HG03565 (cell line): Measurements from ENCODE around the gene DHX29.
"Not testable (repeated sequence)": the region's sequence is repeated elsewhere in the genome, so short reads cannot be mapped to it uniquely, and the experiment has no call there.

Experiments
- ATAC-seq: cut with Tn5 transposase; IDR thresholded peaks from one replicate; pipeline ENCODE4 v1.9.1; 2021; ENCODE audit warnings: mild to moderate bottlenecking, moderate library complexity; ENCODE audit not compliant: unreplicated experiment

DHX29 gene

GRCh38 chr5:55307383-55308253 lies at the start of gene DHX29, which contains the start of gene MTREX:
Gene DHX29, minus strand, starts transcription at chr5:55307694. Its CDS starts 121 bp downstream, at chr5:55307573.
Gene MTREX, plus strand, starts transcription at chr5:55307989. Its CDS starts 25 bp downstream, at chr5:55308014.
- peak; percentile 79 for ATAC-seq

DNA sequence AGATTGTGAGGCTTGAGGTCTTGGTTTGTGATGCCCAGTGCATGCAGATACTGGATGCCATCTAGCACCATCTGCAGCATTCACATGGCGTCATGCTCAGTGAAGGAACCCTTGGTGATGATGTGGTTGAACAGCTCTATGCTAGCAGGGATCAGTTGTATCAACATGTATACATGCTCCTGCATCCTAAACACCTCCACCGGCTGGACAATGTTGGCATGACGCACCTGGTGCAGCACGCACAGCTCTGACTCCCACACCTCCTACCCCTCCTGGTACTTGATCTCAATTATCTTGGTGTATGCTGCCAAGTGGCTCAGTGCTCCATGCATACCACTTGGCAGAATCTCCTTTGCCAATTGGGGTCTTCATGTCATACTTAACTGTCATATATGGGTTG lies 49.4 kb upstream of the DHX29 start:
- no peak for ATAC-seq

- ATAC-seq: no peak
Measured at GRCh38 chr5:55350754-55351153, 43.3 kb upstream of the DHX29 start.

- ATAC-seq: no peak
Measured at GRCh38 chr5:55347786-55348185, 40.3 kb upstream of the DHX29 start.

DNA sequence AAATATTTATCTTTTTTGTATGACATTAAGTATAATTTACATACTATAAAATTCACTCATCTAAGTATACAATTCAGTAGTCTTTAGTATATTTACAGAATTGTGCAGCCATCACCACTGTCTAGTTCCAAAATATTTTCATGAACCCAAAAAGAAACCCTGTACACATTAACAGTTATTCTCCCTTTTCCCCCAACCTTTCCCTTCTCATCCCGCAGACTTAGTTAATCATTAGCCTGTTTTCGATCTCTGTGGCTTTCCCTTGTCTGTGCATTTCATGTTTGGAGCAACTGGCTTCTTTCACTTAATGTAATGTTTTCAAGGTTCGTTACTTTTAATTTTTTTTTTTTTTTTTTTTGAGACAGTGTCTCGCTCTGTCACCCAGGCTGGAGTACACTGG lies 37.8 kb upstream of the DHX29 start:
- ATAC-seq: no peak

- no peak for ATAC-seq
Measured at GRCh38 chr5:55344392-55344992, 37.0 kb upstream of the DHX29 start.

- ATAC-seq: no peak
Measured at GRCh38 chr5:55343609-55344008, 36.1 kb upstream of the DHX29 start.

- no peak for ATAC-seq
Measured at GRCh38 chr5:55343107-55343506, 35.6 kb upstream of the DHX29 start.

DNA sequence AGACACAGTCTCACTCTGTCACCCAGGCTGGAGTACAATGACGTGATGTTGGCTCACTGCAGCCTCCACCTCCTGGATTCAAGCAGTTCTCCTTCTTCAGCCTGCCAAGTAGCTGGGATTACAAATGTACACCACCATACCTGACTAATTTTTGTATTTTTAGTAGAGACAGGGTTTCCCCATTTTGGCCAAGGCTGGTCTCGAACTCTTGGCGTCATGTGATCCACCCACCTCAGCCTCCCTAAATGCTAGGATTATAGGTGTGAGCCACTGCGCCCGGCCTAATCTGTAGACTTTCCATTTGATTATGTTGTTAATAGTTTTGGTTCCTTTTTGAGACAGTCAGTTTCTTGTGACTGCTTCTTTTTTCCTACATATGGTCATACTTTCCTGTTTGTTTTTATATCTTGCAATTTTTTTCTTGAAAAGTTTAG lies 31.3 kb upstream of the DHX29 start:
- ATAC-seq: peak; percentile 39

- ATAC-seq: no peak
Measured at GRCh38 chr5:55338092-55338613, 30.7 kb upstream of the DHX29 start.

- no peak for ATAC-seq
Measured at GRCh38 chr5:55333811-55334210, 26.3 kb upstream of the DHX29 start.

GRCh38 chr5:55333017-55333416 lies 25.5 kb upstream of the DHX29 start:
- ATAC-seq: no peak

GRCh38 chr5:55331321-55331720 lies 23.8 kb upstream of the DHX29 start:
- ATAC-seq: no peak

DNA sequence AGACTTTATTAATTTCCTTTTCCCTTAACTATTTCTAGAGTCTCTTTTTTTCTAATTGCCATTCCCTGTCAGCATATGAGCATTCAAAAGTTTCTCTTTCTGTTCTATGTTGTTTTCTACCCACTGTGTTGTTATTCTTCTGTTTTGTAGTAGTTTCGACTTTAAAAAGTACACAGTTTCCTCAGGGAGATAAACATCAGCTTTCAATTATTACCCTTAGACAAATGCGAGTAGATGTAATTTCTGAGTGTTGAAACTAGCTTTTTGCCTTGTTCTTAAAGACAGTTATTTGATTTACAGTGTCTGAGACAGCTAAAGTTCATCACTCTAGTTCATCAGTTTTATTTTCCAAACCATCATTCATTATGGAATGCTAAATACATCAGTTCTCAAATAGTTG lies 19.8 kb upstream of the DHX29 start:
- no peak for ATAC-seq

GRCh38 chr5:55325621-55326020 lies 18.1 kb upstream of the DHX29 start:
- no peak for ATAC-seq

DNA sequence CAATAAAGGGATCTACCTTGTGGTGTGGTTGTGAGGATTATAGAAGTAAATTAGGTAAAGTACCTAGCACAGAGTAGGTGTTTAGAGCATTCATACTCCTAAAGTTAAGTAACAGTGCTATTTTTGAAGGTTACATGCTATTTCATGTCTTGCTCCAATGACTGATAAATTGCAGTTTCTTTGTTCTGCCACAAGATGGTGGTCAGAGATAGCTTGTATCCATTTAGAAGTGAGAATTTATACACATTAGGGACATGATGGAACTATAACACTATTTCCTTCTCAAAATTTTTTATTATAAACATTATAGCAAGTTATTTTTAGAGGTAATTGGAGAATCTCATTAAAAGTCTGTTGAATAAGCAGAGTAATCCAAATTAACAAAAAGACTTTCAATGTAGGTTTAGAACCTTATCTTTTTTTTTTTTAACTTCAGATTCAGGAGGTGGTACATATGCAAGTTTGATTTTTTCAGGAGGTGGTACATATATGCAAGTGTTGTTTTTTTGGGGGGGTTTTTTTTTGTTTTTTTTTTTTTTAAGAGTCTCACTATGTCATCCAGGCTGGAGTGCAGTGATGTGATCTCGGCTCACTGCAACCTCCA lies 17.4 kb upstream of the DHX29 start:
- peak; percentile 63 for ATAC-seq

DNA sequence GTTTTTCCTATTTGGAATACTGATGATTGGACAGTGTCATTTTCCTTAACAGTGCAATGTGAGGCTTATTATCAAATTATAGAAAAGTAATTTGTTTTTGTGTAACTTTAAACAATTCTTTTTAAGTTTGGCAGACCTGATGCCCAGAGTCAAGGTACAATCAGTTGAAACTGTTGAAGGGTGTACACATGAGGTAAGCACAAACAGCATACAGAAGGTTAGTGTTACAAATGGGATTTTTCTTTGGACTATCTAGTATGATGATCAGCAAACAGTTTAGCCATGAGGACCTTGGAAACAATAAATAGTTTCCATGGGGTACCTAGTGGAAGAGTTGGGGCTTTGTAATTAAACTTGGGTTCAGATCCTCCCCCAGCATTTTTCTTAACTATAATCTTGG lies 16.5 kb upstream of the DHX29 start:
- ATAC-seq: no peak

DNA sequence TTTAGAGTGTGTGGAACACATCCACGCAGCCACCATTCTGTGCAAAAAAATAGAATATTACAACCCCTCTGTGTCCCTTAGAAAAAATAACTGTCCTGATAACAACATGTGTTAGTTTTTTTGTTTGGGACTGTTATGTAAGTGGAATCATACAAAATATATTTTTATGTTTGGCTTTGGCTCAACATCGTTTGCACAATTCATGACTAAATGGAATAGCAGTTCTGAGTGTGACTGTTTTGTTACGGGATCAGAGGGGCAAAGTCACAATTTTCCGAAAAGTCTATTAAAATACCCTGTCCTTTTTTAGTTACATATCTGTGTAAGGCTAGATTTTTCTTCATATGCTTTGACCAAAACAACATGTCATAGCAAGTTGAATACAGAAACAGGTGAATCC lies 13.1 kb upstream of the DHX29 start:
- no peak for ATAC-seq

DNA sequence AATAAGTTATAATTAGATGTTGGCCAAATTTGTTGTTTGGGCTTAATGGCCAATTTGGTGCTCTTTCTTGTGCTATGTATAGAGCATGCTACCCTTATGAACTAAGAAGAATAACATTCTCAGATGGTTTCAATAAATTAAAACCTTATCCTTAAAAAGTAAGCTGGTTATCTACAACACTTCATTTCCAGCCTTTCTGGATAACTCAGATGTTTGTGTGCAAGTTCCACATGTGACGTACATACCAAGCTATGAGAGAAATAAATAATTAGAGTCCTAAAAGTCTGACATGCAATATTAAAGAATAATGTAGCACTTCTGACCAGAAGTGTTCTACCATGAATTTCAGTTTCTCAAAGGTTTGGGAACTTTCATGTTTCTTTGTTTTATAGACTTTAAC lies 12.0 kb upstream of the DHX29 start:
- ATAC-seq: no peak

GRCh38 chr5:55318237-55318636 lies 10.7 kb upstream of the DHX29 start:
- not testable (repeated sequence) for ATAC-seq

DNA sequence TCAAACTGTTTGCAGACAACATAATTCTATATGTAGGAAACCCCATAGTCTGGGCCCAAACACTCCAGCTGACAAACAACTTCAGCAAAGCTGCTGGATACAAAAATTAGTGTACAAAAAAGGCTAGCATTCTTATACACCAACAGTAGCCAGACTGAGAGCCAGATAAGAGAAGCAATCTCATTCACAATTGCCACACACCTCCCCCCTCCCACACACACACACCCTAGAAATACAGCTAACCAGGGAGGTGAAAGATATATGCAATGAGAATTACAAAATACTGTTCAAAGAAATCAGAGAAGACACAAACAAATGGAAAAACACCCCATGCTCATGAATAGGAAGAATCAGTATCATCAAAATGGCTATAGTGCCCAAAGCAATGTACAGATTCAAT lies 9.3 kb upstream of the DHX29 start:
- ATAC-seq: no peak

GRCh38 chr5:55316289-55316688 lies 8.8 kb upstream of the DHX29 start:
- ATAC-seq: no peak
